HG03558 (cell line): ENCODE results near the gene C19orf38.

Experiments used
- ATAC-seq: cut with Tn5 transposase; IDR thresholded peaks from one replicate; pipeline ENCODE4 v1.9.1; 2021; ENCODE audit warnings: moderate number of reproducible peaks; ENCODE audit not compliant: unreplicated experiment; ENCODE audit errors: extremely low read depth

The C19orf38 gene

GRCh38 chr19:10895920-10896319 lies 47.7 kb downstream of the C19orf38 start:
- no peak for ATAC-seq

DNA sequence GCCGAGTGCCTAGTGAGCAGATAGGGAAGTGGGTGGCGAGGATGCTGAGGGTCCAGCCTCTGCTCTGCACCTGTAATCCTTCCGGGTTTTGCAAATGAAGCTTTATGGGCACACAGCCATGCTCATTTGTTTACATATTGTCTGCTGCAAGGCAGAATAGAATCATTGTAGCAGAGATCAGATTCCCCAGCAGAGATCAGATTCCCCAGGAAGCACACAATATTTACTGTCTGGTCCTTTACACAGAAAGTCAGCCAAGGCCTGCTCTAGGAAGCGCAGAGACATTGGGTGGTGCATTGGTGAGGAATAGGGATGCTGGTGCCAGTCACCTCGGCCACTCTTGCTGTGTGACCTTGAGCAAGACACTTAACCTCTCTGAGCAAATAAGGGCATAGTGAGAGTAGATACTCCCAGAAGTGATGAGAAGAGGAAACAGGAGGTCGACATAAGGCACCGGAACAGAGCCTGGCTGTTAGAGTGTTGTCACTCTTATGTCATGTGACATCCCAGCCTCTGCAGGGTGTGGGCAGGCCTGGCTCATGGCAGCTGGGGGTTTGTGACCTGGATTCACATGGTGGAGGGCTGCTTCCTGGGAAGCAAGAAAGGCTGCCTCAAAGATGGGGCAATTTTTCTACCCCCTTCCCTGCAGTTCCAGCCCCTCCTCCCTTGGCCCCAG lies 48.8 kb downstream of the C19orf38 start:
- no peak for ATAC-seq

DNA sequence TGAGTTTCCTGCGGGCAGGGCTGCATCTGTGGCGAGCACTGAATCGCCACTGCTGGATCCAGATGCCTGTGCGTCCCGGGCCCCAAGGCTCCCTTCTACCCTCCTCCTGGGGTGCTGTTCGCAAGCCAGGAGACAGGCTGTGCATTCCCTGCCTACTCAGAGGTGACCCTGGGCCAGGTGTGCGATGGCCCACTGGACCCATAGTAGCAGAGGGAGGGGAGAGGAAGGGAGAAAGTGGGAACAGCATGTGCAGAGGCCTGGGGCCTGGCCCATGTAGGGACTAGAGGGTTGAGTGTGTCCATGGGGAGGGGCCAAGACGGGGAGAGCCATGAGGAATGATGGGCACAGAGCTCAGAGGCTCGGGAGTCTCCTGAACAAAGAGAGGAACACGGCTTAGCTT lies 50.4 kb downstream of the C19orf38 start:
- no peak for ATAC-seq

GRCh38 chr19:10899151-10899653 lies 51.0 kb downstream of the C19orf38 start:
- no peak for ATAC-seq

DNA sequence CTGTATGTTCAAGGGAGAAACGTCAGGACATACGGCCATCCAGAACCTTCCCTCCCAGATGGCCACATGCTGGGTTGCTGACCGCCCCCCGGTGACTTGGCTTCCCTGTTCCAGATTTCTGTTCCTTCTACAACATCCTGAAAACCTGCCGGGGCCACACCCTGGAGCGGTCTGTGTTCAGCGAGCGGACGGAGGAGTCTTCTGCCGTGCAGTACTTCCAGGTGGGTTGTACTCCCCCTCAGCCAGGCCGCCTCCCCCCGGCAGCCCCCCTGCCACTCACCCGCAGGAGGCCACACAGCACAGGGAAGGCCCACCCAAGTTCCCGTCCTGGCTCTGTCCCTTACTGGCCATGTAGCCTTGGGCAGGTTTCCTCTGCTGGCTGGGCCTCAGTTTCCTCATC lies 59.7 kb downstream of the C19orf38 start:
- ATAC-seq = no peak

DNA sequence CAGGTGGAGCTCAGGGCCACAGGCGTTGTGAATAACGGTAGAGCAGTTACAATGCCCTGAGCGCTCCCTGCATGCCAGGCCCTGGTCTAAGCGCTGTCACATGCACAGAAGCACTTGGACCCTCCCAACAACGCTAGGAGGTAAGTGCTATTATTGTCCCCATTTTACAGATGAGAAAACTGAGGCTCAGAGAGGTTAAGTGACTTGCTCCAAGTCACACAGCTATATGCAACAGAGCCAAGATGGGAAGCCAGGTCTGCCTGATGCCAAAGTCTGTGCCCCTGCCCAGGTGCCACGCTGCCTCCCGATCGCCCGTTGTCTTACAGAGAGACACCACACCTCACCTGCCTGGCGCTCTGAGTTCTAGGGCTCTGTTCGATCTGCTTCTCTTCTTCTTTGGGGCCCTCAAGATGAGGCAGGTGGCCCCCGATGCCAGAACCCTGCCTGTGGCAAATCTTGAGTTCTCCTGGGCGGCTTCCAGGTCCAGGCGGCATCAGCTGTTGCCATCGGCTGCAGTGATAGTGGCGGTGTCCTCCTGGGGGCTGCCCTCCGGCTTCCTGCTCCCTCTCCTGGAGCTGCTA lies 60.3 kb downstream of the C19orf38 start:
- ATAC-seq = no peak

- no peak for ATAC-seq
Observed at GRCh38 chr19:10911579-10912363, 63.6 kb downstream of the C19orf38 start.

GRCh38 chr19:10912619-10913018 lies 64.4 kb downstream of the C19orf38 start:
- ATAC-seq = no peak

GRCh38 chr19:10913716-10914340 lies 65.6 kb downstream of the C19orf38 start:
- no peak for ATAC-seq

GRCh38 chr19:10915130-10916091 lies 67.2 kb downstream of the C19orf38 start:
- ATAC-seq = no peak

DNA sequence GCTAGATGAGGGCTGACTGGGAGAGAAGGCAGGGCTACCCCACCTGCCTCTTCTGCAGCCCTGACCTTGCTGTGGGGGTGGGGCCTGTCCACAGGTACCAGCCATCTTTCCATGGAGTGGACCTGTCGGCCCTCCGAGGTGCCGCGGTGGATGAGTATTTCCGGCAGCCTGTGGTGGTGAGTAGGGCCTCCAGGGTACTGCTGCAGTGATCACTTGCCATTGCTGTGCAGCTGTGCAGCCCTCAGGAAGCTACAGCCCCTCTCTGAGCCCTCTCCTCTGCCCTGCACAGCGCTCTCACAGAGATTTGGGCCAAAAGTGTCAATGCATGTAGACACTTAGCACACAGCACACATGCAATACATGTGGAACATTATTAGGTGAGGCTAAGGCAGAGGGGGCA lies 68.4 kb downstream of the C19orf38 start:
- ATAC-seq = no peak

GRCh38 chr19:10918359-10918758 lies 70.1 kb downstream of the C19orf38 start:
- ATAC-seq = no peak
